Measurements from ENCODE around the gene COL28A1.

COL28A1 gene

GRCh38 chr7:7351156-7351555 is 184.5 kb downstream of the COL28A1 start:
- no peak overlapping the region for H3K4me3 ChIP-seq (ENCODE audit: low read length)
- peaks cover 45% of the 10 kb centered on the region for H3K4me1 ChIP-seq (ENCODE audit: control insufficient read depth, low read depth, low read length)
- no peaks in the 10 kb centered on the region for H3K27me3 ChIP-seq (ENCODE audit: control insufficient read depth, insufficient read depth, low read length)
- H3K27ac ChIP-seq (ENCODE audit: low read length), result peak overlapping the region; percentile 55
- peaks cover 17% of the 10 kb centered on the region for H3K9me3 ChIP-seq (ENCODE audit: control insufficient read depth, low read depth, low read length)
- no peaks in the 10 kb centered on the region for H3K36me3 ChIP-seq (ENCODE audit: control insufficient read depth, low read depth, low read length)
- peak overlapping the region; percentile 0 for H3K9ac ChIP-seq (ENCODE audit: low read length)

GRCh38 chr7:7349156-7349555 is 186.5 kb downstream of the COL28A1 start:
- Histone ChIP-seq H3K4me1 (ENCODE audit: control insufficient read depth, low read depth, low read length) (peaks cover 57% of the 10 kb centered on the region), H3K9ac (ENCODE audit: low read length) (no peak overlapping the region), H3K4me3 (ENCODE audit: low read length) (no peak overlapping the region), H3K9me3 (ENCODE audit: control insufficient read depth, low read depth, low read length) (peaks cover 17% of the 10 kb centered on the region), H3K36me3 (ENCODE audit: control insufficient read depth, low read depth, low read length) (no peaks in the 10 kb centered on the region), H3K27ac (ENCODE audit: low read length) (no peak overlapping the region), H3K27me3 (ENCODE audit: control insufficient read depth, insufficient read depth, low read length) (no peaks in the 10 kb centered on the region)

GRCh38 chr7:7347045-7347444 is 188.6 kb downstream of the COL28A1 start:
- no peak overlapping the region for H3K27ac ChIP-seq (ENCODE audit: low read length)
- H3K4me1 ChIP-seq (ENCODE audit: control insufficient read depth, low read depth, low read length), result peaks cover 39% of the 10 kb centered on the region
- no peak overlapping the region for H3K9ac ChIP-seq (ENCODE audit: low read length)
- H3K36me3 ChIP-seq (ENCODE audit: control insufficient read depth, low read depth, low read length), result no peaks in the 10 kb centered on the region
- H3K4me3 ChIP-seq (ENCODE audit: low read length), result no peak overlapping the region
- H3K27me3 ChIP-seq (ENCODE audit: control insufficient read depth, insufficient read depth, low read length), result no peaks in the 10 kb centered on the region
- peaks cover 17% of the 10 kb centered on the region for H3K9me3 ChIP-seq (ENCODE audit: control insufficient read depth, low read depth, low read length)

GRCh38 chr7:7344583-7344982 is 191.1 kb downstream of the COL28A1 start:
- no peaks in the 10 kb centered on the region for H3K27me3 ChIP-seq (ENCODE audit: control insufficient read depth, insufficient read depth, low read length)

GRCh38 chr7:7335909-7336308 is 199.8 kb downstream of the COL28A1 start:
- Histone ChIP-seq H3K9me3 (ENCODE audit: control insufficient read depth, low read depth, low read length) (no peaks in the 10 kb centered on the region), H3K4me1 (ENCODE audit: control insufficient read depth, low read depth, low read length) (peaks cover 2% of the 10 kb centered on the region), H3K27me3 (ENCODE audit: control insufficient read depth, insufficient read depth, low read length) (no peaks in the 10 kb centered on the region), H3K36me3 (ENCODE audit: control insufficient read depth, low read depth, low read length) (no peaks in the 10 kb centered on the region), H3K9ac (ENCODE audit: low read length) (no peak overlapping the region), H3K27ac (ENCODE audit: low read length) (no peak overlapping the region), H3K4me3 (ENCODE audit: low read length) (no peak overlapping the region)

More at GRCh38 chr7:7344583-7344982, 191.1 kb downstream of the COL28A1 start:
- H3K9me3 ChIP-seq (ENCODE audit: control insufficient read depth, low read depth, low read length), result no peaks in the 10 kb centered on the region
- no peaks in the 10 kb centered on the region for H3K36me3 ChIP-seq (ENCODE audit: control insufficient read depth, low read depth, low read length)
- no peak overlapping the region for H3K9ac ChIP-seq (ENCODE audit: low read length)
- peaks cover 38% of the 10 kb centered on the region for H3K4me1 ChIP-seq (ENCODE audit: control insufficient read depth, low read depth, low read length)
- no peak overlapping the region for H3K27ac ChIP-seq (ENCODE audit: low read length)
- no peak overlapping the region for H3K4me3 ChIP-seq (ENCODE audit: low read length)

- Histone ChIP-seq H3K27ac (ENCODE audit: low read length) (no peak overlapping the region), H3K4me3 (ENCODE audit: low read length) (no peak overlapping the region), H3K27me3 (ENCODE audit: control insufficient read depth, insufficient read depth, low read length) (no peaks in the 10 kb centered on the region), H3K4me1 (ENCODE audit: control insufficient read depth, low read depth, low read length) (peaks cover 2% of the 10 kb centered on the region), H3K9ac (ENCODE audit: low read length) (no peak overlapping the region), H3K36me3 (ENCODE audit: control insufficient read depth, low read depth, low read length) (no peaks in the 10 kb centered on the region), H3K9me3 (ENCODE audit: control insufficient read depth, low read depth, low read length) (no peaks in the 10 kb centered on the region)
Measured at GRCh38 chr7:7335215-7335614, 200.5 kb downstream of the COL28A1 start.

GRCh38 chr7:7333610-7334009 is 202.1 kb downstream of the COL28A1 start:
- no peaks in the 10 kb centered on the region for H3K36me3 ChIP-seq (ENCODE audit: control insufficient read depth, low read depth, low read length)
- no peak overlapping the region for H3K4me3 ChIP-seq (ENCODE audit: low read length)
- no peak overlapping the region for H3K27ac ChIP-seq (ENCODE audit: low read length)
- H3K9ac ChIP-seq (ENCODE audit: low read length), result no peak overlapping the region
- no peaks in the 10 kb centered on the region for H3K9me3 ChIP-seq (ENCODE audit: control insufficient read depth, low read depth, low read length)
- peaks cover 2% of the 10 kb centered on the region for H3K4me1 ChIP-seq (ENCODE audit: control insufficient read depth, low read depth, low read length)
- no peaks in the 10 kb centered on the region for H3K27me3 ChIP-seq (ENCODE audit: control insufficient read depth, insufficient read depth, low read length)

GRCh38 chr7:7331523-7331922 is 204.2 kb downstream of the COL28A1 start:
- H3K9ac ChIP-seq (ENCODE audit: low read length), result no peak overlapping the region

GRCh38 chr7:7330997-7331396 is 204.7 kb downstream of the COL28A1 start:
- Histone ChIP-seq H3K9me3 (ENCODE audit: control insufficient read depth, low read depth, low read length) (no peaks in the 10 kb centered on the region), H3K4me1 (ENCODE audit: control insufficient read depth, low read depth, low read length) (no peaks in the 10 kb centered on the region), H3K27me3 (ENCODE audit: control insufficient read depth, insufficient read depth, low read length) (no peaks in the 10 kb centered on the region), H3K27ac (ENCODE audit: low read length) (no peak overlapping the region), H3K36me3 (ENCODE audit: control insufficient read depth, low read depth, low read length) (no peaks in the 10 kb centered on the region), H3K4me3 (ENCODE audit: low read length) (no peak overlapping the region), H3K9ac (ENCODE audit: low read length) (no peak overlapping the region)

More at GRCh38 chr7:7331523-7331922, 204.2 kb downstream of the COL28A1 start:
- no peaks in the 10 kb centered on the region for H3K36me3 ChIP-seq (ENCODE audit: control insufficient read depth, low read depth, low read length)
- H3K9me3 ChIP-seq (ENCODE audit: control insufficient read depth, low read depth, low read length), result no peaks in the 10 kb centered on the region
- no peaks in the 10 kb centered on the region for H3K4me1 ChIP-seq (ENCODE audit: control insufficient read depth, low read depth, low read length)
- no peaks in the 10 kb centered on the region for H3K27me3 ChIP-seq (ENCODE audit: control insufficient read depth, insufficient read depth, low read length)
- no peak overlapping the region for H3K4me3 ChIP-seq (ENCODE audit: low read length)
- no peak overlapping the region for H3K27ac ChIP-seq (ENCODE audit: low read length)

GRCh38 chr7:7329326-7329725 is 206.3 kb downstream of the COL28A1 start:
- Histone ChIP-seq H3K4me3 (ENCODE audit: low read length) (no peak overlapping the region), H3K36me3 (ENCODE audit: control insufficient read depth, low read depth, low read length) (no peaks in the 10 kb centered on the region), H3K9me3 (ENCODE audit: control insufficient read depth, low read depth, low read length) (no peaks in the 10 kb centered on the region), H3K27ac (ENCODE audit: low read length) (no peak overlapping the region), H3K4me1 (ENCODE audit: control insufficient read depth, low read depth, low read length) (no peaks in the 10 kb centered on the region), H3K9ac (ENCODE audit: low read length) (no peak overlapping the region), H3K27me3 (ENCODE audit: control insufficient read depth, insufficient read depth, low read length) (no peaks in the 10 kb centered on the region)

GRCh38 chr7:7327423-7327822 is 208.2 kb downstream of the COL28A1 start:
- Histone ChIP-seq H3K9me3 (ENCODE audit: control insufficient read depth, low read depth, low read length) (no peaks in the 10 kb centered on the region), H3K36me3 (ENCODE audit: control insufficient read depth, low read depth, low read length) (no peaks in the 10 kb centered on the region), H3K4me3 (ENCODE audit: low read length) (no peak overlapping the region), H3K4me1 (ENCODE audit: control insufficient read depth, low read depth, low read length) (no peaks in the 10 kb centered on the region), H3K27ac (ENCODE audit: low read length) (no peak overlapping the region), H3K27me3 (ENCODE audit: control insufficient read depth, insufficient read depth, low read length) (no peaks in the 10 kb centered on the region), H3K9ac (ENCODE audit: low read length) (no peak overlapping the region)

GRCh38 chr7:7324698-7325097 is 211.0 kb downstream of the COL28A1 start:
- no peak overlapping the region for H3K27ac ChIP-seq (ENCODE audit: low read length)
- no peak overlapping the region for H3K9ac ChIP-seq (ENCODE audit: low read length)
- no peak overlapping the region for H3K4me3 ChIP-seq (ENCODE audit: low read length)

More at GRCh38 chr7:7324698-7325097, 211.0 kb downstream of the COL28A1 start:
- Histone ChIP-seq H3K4me1 (ENCODE audit: control insufficient read depth, low read depth, low read length) (no peaks in the 10 kb centered on the region), H3K36me3 (ENCODE audit: control insufficient read depth, low read depth, low read length) (no peaks in the 10 kb centered on the region), H3K9me3 (ENCODE audit: control insufficient read depth, low read depth, low read length) (no peaks in the 10 kb centered on the region), H3K27me3 (ENCODE audit: control insufficient read depth, insufficient read depth, low read length) (no peaks in the 10 kb centered on the region)

Data from iPS-18a (cell line).